B cell (primary cell): ENCODE results near the gene CAPN12.
"Not testable (repeated sequence)": the region's sequence is repeated elsewhere in the genome, so short reads cannot be mapped to it uniquely, and the experiment has no call there.

Experiments used
- EZH2 ChIP-seq: IDR thresholded peaks from 2 replicates; pipeline ENCODE4 v1.6.1; 2012; ENCODE audit warnings: borderline replicate concordance, low read depth, mild to moderate bottlenecking, moderate library complexity, low read length; ENCODE audit not compliant: insufficient read depth, poor library complexity, severe bottlenecking
- TF ChIP-seq, protein P1 (sequence below): fragments of 200-600 bp; IDR thresholded peaks from one replicate; pipeline ENCODE4 v1.8.0; 2022; ENCODE audit warnings: antibody characterized with exemption, mild to moderate bottlenecking

GRCh38 chr19:38760805-38761517 is 16.7 kb upstream of the CAPN12 start:
- not testable (repeated sequence) for TF ChIP-seq EZH2
- TF ChIP-seq, protein P1, sequence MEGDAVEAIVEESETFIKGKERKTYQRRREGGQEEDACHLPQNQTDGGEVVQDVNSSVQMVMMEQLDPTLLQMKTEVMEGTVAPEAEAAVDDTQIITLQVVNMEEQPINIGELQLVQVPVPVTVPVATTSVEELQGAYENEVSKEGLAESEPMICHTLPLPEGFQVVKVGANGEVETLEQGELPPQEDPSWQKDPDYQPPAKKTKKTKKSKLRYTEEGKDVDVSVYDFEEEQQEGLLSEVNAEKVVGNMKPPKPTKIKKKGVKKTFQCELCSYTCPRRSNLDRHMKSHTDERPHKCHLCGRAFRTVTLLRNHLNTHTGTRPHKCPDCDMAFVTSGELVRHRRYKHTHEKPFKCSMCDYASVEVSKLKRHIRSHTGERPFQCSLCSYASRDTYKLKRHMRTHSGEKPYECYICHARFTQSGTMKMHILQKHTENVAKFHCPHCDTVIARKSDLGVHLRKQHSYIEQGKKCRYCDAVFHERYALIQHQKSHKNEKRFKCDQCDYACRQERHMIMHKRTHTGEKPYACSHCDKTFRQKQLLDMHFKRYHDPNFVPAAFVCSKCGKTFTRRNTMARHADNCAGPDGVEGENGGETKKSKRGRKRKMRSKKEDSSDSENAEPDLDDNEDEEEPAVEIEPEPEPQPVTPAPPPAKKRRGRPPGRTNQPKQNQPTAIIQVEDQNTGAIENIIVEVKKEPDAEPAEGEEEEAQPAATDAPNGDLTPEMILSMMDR: not testable (repeated sequence)
